Fibroblast of skin of abdomen (primary cell): Measurements from ENCODE around the gene KCNT2.
A peak's percentile ranks its signal among the peaks of the same experiment; 100 is the strongest.
"Not testable (repeated sequence)": the region's sequence is repeated elsewhere in the genome, so short reads cannot be mapped to it uniquely, and the experiment has no call there.

Experiments used
- DNase-seq: peaks from one replicate; pipeline ENCODE4 v3.0.0-alpha.2; 2013

The KCNT2 gene

GRCh38 chr1:196309386-196309785 is 298.9 kb downstream of the KCNT2 start:
- DNase-seq = peak; percentile 45

GRCh38 chr1:196308176-196308575 is 300.1 kb downstream of the KCNT2 start:
- no peak for DNase-seq

GRCh38 chr1:196306421-196306820 is 301.8 kb downstream of the KCNT2 start:
- no peak for DNase-seq

- DNase-seq = no peak
Observed at GRCh38 chr1:196305216-196305615, 303.0 kb downstream of the KCNT2 start.

- DNase-seq = no peak
Observed at GRCh38 chr1:196302981-196303380, 305.3 kb downstream of the KCNT2 start.

GRCh38 chr1:196302420-196302819 is 305.8 kb downstream of the KCNT2 start:
- DNase-seq = no peak

- DNase-seq = peak; percentile 64
Observed at GRCh38 chr1:196295766-196296165, 312.5 kb downstream of the KCNT2 start.

GRCh38 chr1:196278816-196279215 is 329.4 kb downstream of the KCNT2 start:
- DNase-seq = no peak

- no peak for DNase-seq
Observed at GRCh38 chr1:196277860-196278259, 330.4 kb downstream of the KCNT2 start.

- no peak for DNase-seq
Observed at GRCh38 chr1:196271212-196271947, 336.9 kb downstream of the KCNT2 start.

GRCh38 chr1:196263086-196263485 is 345.2 kb downstream of the KCNT2 start:
- DNase-seq = not testable (repeated sequence)

GRCh38 chr1:196260270-196260669 is 348.0 kb downstream of the KCNT2 start:
- no peak for DNase-seq

GRCh38 chr1:196259316-196259715 is 348.9 kb downstream of the KCNT2 start:
- no peak for DNase-seq

GRCh38 chr1:196255762-196256161 is 352.5 kb downstream of the KCNT2 start:
- DNase-seq = no peak

GRCh38 chr1:196229546-196229945 is 378.7 kb downstream of the KCNT2 start:
- no peak for DNase-seq

GRCh38 chr1:196214866-196215265 is 393.4 kb downstream of the KCNT2 start:
- no peak for DNase-seq

GRCh38 chr1:196209983-196210382 is 398.3 kb downstream of the KCNT2 start:
- DNase-seq = peak; percentile 77

- DNase-seq = peak; percentile 1
Observed at GRCh38 chr1:196209265-196209664, 399.0 kb downstream of the KCNT2 start.

GRCh38 chr1:196207612-196208217 is 400.5 kb downstream of the KCNT2 start:
- DNase-seq = peak; percentile 2

GRCh38 chr1:196205882-196206281 is 402.4 kb downstream of the KCNT2 start:
- no peak for DNase-seq

- no peak for DNase-seq
Observed at GRCh38 chr1:196196486-196196885, 411.8 kb downstream of the KCNT2 start.

GRCh38 chr1:196193896-196194559 is 414.2 kb downstream of the KCNT2 start:
- peak; percentile 70 for DNase-seq

- peak; percentile 45 for DNase-seq
Observed at GRCh38 chr1:196183941-196184340, 424.3 kb downstream of the KCNT2 start.

GRCh38 chr1:196181594-196181878 is 426.7 kb downstream of the KCNT2 start:
- no peak for DNase-seq
